Activated naive CD8-positive, alpha-beta T cell treated with anti-CD3 and anti-CD28 coated beads for 36 hours (primary cell): ENCODE measurements around the gene ETV6. TPM values are rescaled to one million over a fixed set of nuclear protein-coding genes. Genes with fewer than 3 reads are reported as not detected.

Source experiments
- DNase-seq: peaks from one replicate; pipeline ENCODE4 v3.0.0; 2021
- H3K27ac Mint-ChIP-seq: one replicate; pipeline ENCODE4 v1.8.0; 2022; ENCODE audit warnings: mild to moderate bottlenecking, moderate library complexity, mixed read lengths
- H3K27me3 Mint-ChIP-seq: one replicate; pipeline ENCODE4 v1.8.0; 2022; ENCODE audit warnings: mild to moderate bottlenecking, mixed read lengths
- H3K36me3 Mint-ChIP-seq: one replicate; pipeline ENCODE4 v1.8.0; 2021; ENCODE audit warnings: mild to moderate bottlenecking, mixed read lengths
- H3K4me1 Mint-ChIP-seq: one replicate; pipeline ENCODE4 v1.8.0; 2021; ENCODE audit warnings: mixed read lengths
- H3K4me3 Mint-ChIP-seq: one replicate; pipeline ENCODE4 v1.8.0; 2022; ENCODE audit warnings: mild to moderate bottlenecking, moderate library complexity, mixed read lengths
- H3K9me3 Mint-ChIP-seq: one replicate; pipeline ENCODE4 v1.8.0; 2022; ENCODE audit warnings: mixed read lengths
- total RNA-seq, 2 experiments: library from RNA; stranded (reverse); gene quantifications; one replicate each; pipeline ENCODE4 v1.2.3, GENCODE V29; 2021

ETV6 gene
- total RNA-seq, 2 experiments from 2014 or later, result 21.6 to 23.7 TPM

DNA sequence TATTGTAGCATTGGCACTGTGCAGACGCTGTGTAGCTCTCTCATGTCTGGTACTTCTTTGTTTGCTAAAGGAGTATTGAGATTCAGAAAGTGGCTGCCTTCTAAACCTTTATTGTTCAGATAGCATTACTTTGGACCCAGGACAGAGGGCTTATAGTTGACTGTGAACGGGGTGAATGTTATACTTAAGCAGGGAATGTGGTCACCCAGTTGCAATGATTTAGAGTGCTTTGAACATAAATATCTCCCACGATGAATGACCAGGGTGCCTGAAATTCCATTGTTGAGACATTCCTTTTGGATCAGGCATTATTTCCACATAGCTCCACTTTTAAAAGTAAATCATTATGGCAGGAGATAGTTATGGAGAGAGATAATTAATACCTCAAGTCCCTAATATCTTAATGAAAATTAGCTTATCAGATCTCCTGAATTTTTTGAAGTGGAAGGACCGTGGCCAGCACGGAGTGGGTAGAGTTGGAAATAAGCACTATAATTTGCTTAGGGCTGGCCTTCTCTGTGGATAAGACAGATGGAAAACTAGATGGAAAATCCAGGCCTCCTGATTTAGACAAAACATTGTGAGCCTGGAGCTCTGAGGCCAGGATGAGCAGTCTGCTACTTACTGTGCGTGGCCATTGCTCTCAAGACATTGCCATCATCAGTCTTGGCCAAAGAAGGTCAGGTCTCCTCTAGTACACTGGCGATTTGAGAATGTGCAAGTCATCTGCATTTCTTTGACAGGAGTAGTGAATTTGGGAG, 114.5 kb downstream of the ETV6 start:
- peak overlapping the region; percentile 74 for H3K27ac Mint-ChIP-seq
- no peak overlapping the region for H3K4me3 Mint-ChIP-seq

DNA sequence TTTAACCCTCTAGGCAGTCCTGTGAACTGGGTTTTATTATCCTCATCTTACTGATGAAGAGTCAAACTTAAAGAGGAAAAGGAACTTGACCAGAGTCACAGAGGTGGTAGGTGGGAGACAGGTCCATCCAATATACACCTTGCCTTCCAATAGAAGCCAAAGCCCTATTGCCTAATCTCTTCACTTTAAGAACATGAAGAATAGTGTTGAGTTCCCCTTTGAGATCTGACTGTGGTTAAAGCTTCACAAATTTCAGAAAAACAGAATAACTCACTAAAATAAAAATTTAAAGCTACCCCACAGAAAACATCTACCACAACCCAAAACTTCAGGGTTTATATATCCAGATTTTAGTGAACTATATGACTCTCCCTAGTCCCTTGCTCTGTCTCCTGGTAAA, 115.4 kb downstream of the ETV6 start:
- Mint-ChIP-seq H3K4me1 (peaks cover 83% of the 10 kb centered on the region), H3K9me3 (no peaks in the 10 kb centered on the region), H3K27me3 (no peaks in the 10 kb centered on the region), H3K27ac (peak overlapping the region; percentile 87), H3K4me3 (peak overlapping the region; percentile 59), H3K36me3 (peaks cover 22% of the 10 kb centered on the region)
- DNase-seq, result no peak

More for the DNA sequence above, 114.5 kb downstream of the ETV6 start:
- peaks cover 78% of the 10 kb centered on the region for H3K4me1 Mint-ChIP-seq
- no peaks in the 10 kb centered on the region for H3K9me3 Mint-ChIP-seq
- H3K27me3 Mint-ChIP-seq, result no peaks in the 10 kb centered on the region
- DNase-seq, result no peak
- peaks cover 23% of the 10 kb centered on the region for H3K36me3 Mint-ChIP-seq

DNA sequence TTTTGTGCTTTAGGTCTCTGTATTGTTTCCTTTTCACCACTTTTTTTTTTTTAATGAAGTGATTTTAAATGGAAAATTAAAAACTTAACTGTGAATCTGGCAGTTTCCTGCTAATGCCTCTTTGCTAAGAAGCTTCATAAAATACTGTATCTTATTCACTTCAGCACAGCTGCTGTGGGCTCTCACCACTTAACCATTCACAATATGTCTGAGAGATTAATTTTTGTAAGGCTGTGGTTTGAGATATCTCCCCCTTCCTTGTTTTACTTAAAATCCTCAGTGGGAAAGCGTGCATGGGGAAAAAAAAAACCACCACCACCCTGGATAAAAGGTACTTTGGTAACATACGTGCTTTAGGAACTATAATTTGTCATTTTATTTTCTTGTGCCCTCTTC, 115.9 kb downstream of the ETV6 start:
- peak overlapping the region; percentile 59 for H3K4me3 Mint-ChIP-seq
- H3K27me3 Mint-ChIP-seq, result no peaks in the 10 kb centered on the region
- no peak for DNase-seq
- peak overlapping the region; percentile 87 for H3K27ac Mint-ChIP-seq
- no peaks in the 10 kb centered on the region for H3K9me3 Mint-ChIP-seq
- peaks cover 89% of the 10 kb centered on the region for H3K4me1 Mint-ChIP-seq
- H3K36me3 Mint-ChIP-seq, result peaks cover 17% of the 10 kb centered on the region

DNA sequence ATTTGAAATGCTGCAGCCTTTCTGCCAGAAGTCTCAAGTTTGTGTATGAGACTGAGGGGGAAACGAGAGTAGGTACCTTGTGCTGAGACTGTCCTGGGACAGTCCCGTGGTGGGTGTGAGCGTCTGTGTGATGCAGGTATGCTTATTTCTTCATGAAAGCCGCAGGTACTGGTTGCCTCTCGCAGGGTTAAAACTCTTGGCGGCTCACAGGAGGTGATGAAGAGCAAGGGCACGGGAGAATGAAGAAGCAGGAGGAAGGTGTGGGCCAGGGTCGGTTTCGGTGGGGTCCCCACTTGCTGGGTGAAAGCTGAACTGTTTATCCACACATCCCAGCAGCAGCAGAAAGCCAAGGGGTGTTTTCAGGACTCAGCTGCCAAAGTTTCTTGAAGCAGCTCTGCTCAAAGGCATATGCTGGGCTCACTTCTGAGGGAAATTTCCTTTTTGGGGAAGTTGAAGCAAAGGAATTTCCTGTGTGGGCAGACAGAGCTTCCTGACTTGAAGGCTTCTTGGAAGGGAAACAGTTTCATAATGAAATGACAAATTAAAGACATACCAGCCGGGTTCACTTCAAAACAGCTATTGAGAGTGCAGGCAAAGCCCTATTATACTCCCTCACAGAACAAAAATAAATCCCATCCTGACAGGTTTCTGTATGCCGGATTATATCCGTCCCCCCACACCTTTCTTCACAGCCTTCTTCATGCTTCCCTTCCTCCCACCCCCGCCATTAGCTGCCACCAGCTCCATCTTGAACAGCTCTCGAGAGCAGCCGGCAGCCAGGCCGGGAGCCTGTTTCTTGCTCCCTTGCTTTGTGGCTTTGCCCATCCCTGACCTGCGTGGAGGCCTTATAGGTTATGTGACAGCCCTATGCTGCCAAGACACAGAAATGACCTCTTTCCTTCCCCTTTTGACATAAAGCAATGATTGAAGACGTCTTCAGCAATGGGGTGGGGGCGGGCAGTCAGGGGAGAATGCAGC, 116.6 kb downstream of the ETV6 start:
- Mint-ChIP-seq H3K36me3 (peaks cover 20% of the 10 kb centered on the region), H3K4me3 (peak overlapping the region; percentile 59), H3K27me3 (no peaks in the 10 kb centered on the region), H3K4me1 (peaks cover 91% of the 10 kb centered on the region), H3K27ac (peak overlapping the region; percentile 87), H3K9me3 (no peaks in the 10 kb centered on the region)
- DNase-seq, result peak; percentile 79

DNA sequence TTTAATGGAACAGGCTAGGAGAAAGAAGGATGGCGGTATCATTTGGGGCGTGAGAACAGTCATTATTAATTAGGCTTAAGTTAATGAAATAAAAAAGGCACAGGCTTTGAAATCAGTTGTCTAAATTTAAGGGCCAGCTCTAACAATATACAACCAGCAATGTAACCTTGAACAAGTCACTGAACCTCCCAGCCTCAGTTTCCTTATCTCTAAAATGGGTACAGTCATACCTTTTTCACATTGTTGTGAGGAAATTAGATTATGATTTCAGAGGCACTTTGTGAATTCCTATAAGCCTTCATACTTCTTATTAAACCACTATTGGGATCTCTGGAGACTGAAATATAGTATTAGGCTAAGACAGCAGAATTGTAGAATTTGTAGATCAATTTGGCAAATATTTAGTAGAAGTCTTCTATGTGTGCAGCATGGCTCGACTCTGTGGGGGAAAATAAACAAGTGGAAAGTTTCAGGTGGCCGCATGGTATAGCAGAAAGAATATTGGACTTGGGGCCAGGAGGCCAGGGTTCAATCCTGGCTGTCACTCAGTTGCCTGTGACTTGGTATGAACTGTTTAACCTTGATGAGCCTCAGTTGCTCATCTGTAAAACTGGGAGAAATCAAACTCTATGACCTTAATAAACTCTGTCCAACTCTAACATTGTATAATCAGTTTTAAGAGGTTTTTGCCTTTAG, 117.7 kb downstream of the ETV6 start:
- H3K27ac Mint-ChIP-seq, result peak overlapping the region; percentile 87
- no peak for DNase-seq
- H3K9me3 Mint-ChIP-seq, result no peaks in the 10 kb centered on the region
- peaks cover 88% of the 10 kb centered on the region for H3K4me1 Mint-ChIP-seq
- H3K27me3 Mint-ChIP-seq, result no peaks in the 10 kb centered on the region
- H3K4me3 Mint-ChIP-seq, result no peak overlapping the region
- H3K36me3 Mint-ChIP-seq, result peaks cover 28% of the 10 kb centered on the region

DNA sequence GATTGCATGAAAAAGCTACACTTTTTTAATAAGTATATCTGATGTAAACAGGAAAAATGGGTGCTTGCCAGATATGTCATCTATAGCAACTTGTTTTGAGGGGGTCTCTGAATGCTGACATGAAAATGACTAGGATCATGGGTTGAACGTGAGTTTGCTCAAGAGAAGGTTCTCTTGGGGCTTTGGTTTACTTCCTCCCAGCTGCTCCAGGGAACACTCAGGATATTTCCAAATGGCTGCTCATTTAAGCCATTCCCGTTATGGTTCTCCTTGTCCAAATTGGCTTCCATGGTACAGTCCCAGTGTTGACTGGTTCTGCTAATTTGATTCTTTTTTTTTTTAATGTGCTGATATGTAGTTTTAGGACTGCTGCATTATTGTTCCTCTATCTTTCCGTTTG, 118.3 kb downstream of the ETV6 start:
- no peak for DNase-seq
- Mint-ChIP-seq H3K4me3 (no peak overlapping the region), H3K36me3 (peaks cover 34% of the 10 kb centered on the region), H3K4me1 (peaks cover 87% of the 10 kb centered on the region), H3K9me3 (no peaks in the 10 kb centered on the region), H3K27ac (no peak overlapping the region), H3K27me3 (no peaks in the 10 kb centered on the region)

DNA sequence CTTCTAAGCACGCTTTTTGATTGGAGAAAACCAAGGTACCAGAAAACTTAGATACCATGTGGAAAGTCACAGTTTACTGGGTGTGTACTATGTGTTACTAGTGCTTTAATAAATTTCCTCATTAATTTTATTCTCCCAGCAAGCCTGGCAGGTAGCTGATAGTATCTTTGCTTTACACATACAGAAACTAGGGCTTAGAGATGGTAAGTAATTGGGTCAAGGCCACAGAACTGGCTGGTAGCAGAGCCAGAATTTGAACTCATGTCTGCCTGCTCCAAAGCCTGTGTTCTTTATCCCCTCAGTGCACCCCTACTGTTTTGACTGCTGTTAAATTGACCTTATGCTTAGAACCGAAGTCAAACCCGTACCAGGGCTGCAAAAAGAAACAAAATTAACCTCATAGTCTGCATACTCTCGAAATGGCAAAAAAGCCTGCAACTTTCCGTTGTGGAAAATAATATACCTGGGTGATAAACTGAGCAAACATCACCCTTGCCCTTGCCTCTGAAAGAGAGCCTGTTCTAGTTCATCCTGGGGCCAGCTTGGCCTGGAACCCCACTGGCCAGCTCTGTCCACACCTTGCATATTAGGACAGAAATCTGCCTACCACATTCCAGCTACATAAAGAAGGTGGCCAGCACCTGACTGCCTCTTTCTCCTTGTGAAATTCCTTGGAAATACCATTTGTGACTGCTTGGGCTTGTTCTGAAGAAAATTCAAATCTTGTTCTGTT, 118.9 kb downstream of the ETV6 start:
- Mint-ChIP-seq H3K4me3 (no peak overlapping the region), H3K27ac (no peak overlapping the region), H3K9me3 (no peaks in the 10 kb centered on the region), H3K27me3 (no peaks in the 10 kb centered on the region), H3K36me3 (peaks cover 33% of the 10 kb centered on the region), H3K4me1 (peaks cover 82% of the 10 kb centered on the region)
- no peak for DNase-seq

DNA sequence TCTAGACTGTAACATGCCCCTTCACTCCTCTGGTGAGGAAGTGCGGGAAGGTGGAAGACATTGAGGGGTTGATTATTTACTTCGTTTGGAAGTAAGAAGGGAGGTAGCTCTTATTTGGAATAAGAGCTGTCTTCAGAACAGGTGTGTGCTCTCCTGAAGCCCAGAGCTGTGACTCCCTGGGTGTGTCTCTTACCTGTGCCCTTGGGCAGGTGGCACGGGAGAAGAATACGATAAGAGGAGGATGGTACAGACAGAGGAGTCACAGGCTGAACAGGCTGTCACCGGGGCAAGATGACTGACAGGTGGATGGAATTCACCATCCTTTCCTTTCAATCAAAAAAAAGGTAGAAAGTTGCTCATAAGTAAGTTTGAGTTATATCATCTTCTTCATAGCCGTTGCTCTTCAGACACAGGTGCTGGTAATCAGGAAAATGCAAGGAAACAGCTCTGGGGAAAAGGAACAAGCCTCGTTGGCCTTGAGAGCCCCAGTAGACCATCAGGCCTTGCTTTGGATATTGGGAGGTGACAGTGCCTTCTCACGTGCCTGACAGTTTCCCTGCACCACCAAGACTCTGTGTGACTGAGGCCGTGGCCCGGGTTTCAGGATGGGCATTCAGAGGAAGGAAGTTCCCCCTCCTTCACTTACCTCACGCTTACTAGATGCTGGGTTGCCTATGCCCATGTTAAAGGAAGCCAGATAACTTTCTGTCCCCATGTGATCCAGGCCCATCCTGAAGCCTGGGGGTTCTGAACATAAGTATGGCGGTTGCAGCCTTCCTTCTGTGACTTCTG, 120.4 kb downstream of the ETV6 start:
- no peaks in the 10 kb centered on the region for H3K9me3 Mint-ChIP-seq
- no peak for DNase-seq
- H3K36me3 Mint-ChIP-seq, result peaks cover 38% of the 10 kb centered on the region
- H3K4me3 Mint-ChIP-seq, result no peak overlapping the region
- H3K27ac Mint-ChIP-seq, result peak overlapping the region; percentile 30
- H3K27me3 Mint-ChIP-seq, result no peaks in the 10 kb centered on the region
- H3K4me1 Mint-ChIP-seq, result peaks cover 80% of the 10 kb centered on the region

DNA sequence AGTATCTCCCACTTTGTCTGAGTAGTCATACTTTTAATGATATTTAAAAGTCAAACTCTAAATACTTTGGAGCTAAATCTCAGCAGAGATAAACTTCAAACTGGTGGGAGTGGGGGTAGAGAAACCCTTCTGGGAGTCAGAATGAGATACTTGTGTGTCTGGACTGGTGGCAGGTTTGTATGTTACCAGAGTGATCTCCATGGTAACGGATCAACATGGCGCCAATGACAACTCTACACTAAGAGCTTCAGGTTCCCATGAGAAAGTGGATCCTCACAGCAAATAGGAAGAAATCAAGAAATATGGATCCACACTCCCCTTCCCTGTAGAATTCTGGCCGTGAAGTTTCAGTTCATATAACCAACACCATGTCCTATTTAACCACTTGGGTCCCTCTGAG, 121.9 kb downstream of the ETV6 start:
- peaks cover 38% of the 10 kb centered on the region for H3K36me3 Mint-ChIP-seq
- H3K27ac Mint-ChIP-seq, result peak overlapping the region; percentile 67
- H3K27me3 Mint-ChIP-seq, result no peaks in the 10 kb centered on the region
- no peaks in the 10 kb centered on the region for H3K9me3 Mint-ChIP-seq
- DNase-seq, result no peak
- no peak overlapping the region for H3K4me3 Mint-ChIP-seq
- peaks cover 70% of the 10 kb centered on the region for H3K4me1 Mint-ChIP-seq

DNA sequence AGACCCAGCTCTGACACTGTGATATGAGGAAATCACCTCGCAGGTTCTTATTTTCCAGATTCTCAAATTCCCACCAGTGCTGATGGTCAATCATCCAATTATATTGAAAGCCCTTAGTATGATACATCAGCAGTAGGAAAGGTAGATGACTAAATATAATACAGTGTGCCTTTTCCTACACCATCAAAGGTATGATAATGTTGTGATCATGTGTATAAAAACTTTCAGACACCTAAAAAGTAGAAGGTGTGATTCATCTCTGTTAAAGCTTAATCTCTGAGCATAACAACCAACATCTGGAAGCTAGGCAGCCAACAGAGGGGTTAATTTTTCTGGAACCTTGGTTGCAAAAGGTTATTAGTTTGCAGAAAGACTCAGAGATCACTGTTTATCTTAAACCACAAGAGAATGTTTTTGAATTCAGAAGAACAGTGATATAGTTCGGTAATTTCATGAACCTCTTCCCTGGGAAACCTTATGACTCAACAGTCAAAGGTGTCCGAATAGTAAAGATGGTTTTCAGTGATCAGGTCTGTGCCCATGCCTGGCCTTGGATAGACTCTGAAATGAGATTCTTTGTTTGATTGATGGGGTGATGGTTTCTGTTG, 122.5 kb downstream of the ETV6 start:
- H3K4me1 Mint-ChIP-seq, result peaks cover 64% of the 10 kb centered on the region
- no peaks in the 10 kb centered on the region for H3K27me3 Mint-ChIP-seq
- peaks cover 38% of the 10 kb centered on the region for H3K36me3 Mint-ChIP-seq
- no peak overlapping the region for H3K4me3 Mint-ChIP-seq
- no peak for DNase-seq
- peak overlapping the region; percentile 68 for H3K27ac Mint-ChIP-seq
- H3K9me3 Mint-ChIP-seq, result no peaks in the 10 kb centered on the region

DNA sequence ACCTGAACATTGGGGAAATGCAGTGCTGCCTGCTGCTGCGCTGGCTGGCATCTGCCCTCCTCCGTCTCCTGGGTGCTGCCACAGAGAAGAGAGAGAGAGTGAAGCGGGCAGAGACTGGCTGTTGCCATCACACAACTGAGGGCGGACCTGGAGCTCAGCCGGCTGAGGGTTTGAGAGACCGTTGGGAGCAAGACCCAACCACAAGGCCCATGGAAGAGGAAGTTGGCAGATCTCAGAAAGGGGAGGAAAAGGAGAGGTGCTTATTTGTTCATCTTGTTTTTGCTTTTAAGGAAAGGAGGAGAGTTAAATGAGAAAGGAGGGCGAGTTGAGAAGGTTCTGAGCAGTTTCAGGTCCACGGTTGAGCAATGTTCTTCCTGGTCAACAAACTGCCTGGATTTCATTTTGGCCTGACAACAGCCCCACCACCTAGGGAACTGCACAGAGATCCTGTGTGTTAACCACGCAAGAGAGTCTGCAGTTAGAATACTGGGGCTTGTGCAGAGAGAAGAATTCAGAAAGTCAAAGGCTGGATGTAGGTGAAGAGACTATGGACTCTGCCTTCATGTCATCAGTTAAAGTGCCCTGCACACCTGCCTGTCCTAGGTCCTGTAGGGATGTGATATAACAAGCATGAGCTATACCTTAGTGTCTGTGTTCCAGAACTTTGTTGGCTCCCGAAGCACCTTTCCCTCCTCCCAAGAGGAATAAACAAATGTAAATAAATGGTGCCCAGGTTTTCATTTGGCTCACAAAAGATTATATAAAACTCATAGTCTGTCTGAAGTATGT, 124.6 kb downstream of the ETV6 start:
- no peak for DNase-seq
- no peaks in the 10 kb centered on the region for H3K27me3 Mint-ChIP-seq
- peaks cover 53% of the 10 kb centered on the region for H3K4me1 Mint-ChIP-seq
- H3K4me3 Mint-ChIP-seq, result no peak overlapping the region
- peaks cover 36% of the 10 kb centered on the region for H3K36me3 Mint-ChIP-seq
- H3K9me3 Mint-ChIP-seq, result no peaks in the 10 kb centered on the region
- no peak overlapping the region for H3K27ac Mint-ChIP-seq

DNA sequence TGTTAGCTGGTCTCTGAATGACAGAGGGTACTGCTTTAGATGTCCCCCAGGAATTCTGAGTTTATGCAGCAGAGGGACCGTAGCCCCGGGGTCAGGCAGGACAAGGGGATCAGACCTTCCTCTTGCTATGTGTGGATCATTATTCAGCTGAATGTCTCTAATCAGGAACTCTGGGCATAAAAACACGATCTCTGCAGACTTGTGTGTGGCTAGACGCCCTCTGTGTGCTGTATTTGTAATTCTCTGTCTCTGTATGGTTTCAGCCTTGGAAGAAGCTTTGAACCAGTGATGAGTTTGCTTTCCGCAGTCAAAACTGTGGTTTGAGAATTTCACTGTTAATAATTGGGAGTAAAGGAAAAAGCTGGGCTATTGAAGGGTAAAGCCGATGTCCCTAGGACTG, 125.3 kb downstream of the ETV6 start:
- H3K27ac Mint-ChIP-seq, result no peak overlapping the region
- DNase-seq, result no peak
- H3K9me3 Mint-ChIP-seq, result no peaks in the 10 kb centered on the region
- peaks cover 49% of the 10 kb centered on the region for H3K4me1 Mint-ChIP-seq
- no peaks in the 10 kb centered on the region for H3K27me3 Mint-ChIP-seq
- H3K36me3 Mint-ChIP-seq, result peaks cover 29% of the 10 kb centered on the region
- no peak overlapping the region for H3K4me3 Mint-ChIP-seq

DNA sequence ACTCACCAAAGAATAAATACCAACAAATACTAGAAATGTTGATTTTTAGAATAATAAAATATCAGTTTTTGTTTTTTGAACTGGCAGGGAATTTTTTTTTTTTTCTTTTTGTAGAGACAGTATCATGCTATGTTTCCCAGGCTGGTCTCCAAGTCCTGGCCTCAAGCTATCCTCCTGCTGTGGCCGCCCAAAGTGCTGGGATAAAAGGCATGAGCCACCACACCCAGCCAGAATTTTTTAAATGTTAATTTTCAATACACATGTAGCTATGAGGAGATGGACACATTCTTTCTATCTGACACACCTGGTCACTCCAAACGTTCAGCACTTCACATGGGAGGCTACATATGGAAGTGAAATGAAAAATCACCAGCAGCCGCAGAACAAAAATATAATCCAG, 126.8 kb downstream of the ETV6 start:
- peaks cover 23% of the 10 kb centered on the region for H3K36me3 Mint-ChIP-seq
- H3K27me3 Mint-ChIP-seq, result no peaks in the 10 kb centered on the region
- H3K9me3 Mint-ChIP-seq, result no peaks in the 10 kb centered on the region
- no peak overlapping the region for H3K27ac Mint-ChIP-seq
- peaks cover 51% of the 10 kb centered on the region for H3K4me1 Mint-ChIP-seq
- no peak overlapping the region for H3K4me3 Mint-ChIP-seq
- DNase-seq, result no peak
